SJSA1 (cell line): ENCODE results near the gene EEF1E1. TPM values are rescaled to one million over a fixed set of nuclear protein-coding genes. Genes with fewer than 3 reads are reported as not detected.

Experiments
- DNase-seq, 2 experiments: peaks; one replicate each; pipeline ENCODE4 v3.0.0-alpha.2; 2015 to 2020; ENCODE audit warnings: low spot score in 2 of 2, low read depth in 1 of 2
- H3K27ac ChIP-seq: fragments of 250-450 bp; sonication (Bioruptor Pico); 2 replicates; pipeline ENCODE4 v1.5.1; 2020; ENCODE audit warnings: mild to moderate bottlenecking, moderate library complexity
- H3K27me3 ChIP-seq: fragments of 250-450 bp; sonication (Bioruptor Pico); replicated peaks from 2 replicates; pipeline ENCODE4 v1.5.1; 2020; ENCODE audit warnings: mild to moderate bottlenecking, moderate library complexity
- H3K36me3 ChIP-seq: fragments of 250-450 bp; sonication (Bioruptor Pico); 2 replicates; pipeline ENCODE4 v1.5.1; 2020; ENCODE audit warnings: mild to moderate bottlenecking
- H3K4me1 ChIP-seq: fragments of 250-450 bp; sonication (Bioruptor Pico); replicated peaks from 2 replicates; pipeline ENCODE4 v1.6.1; 2021; ENCODE audit warnings: mild to moderate bottlenecking
- H3K4me3 ChIP-seq: fragments of 250-450 bp; sonication (Bioruptor Pico); 2 replicates; pipeline ENCODE4 v1.5.1; 2020; ENCODE audit warnings: mild to moderate bottlenecking
- H3K9me3 ChIP-seq: fragments of 250-450 bp; sonication (Bioruptor Pico); replicated peaks from 2 replicates; pipeline ENCODE4 v1.5.1; 2020; ENCODE audit warnings: mild to moderate bottlenecking
- total RNA-seq: library from RNA; depleted of rRNA; stranded (reverse); fragments of >200 nt; shearing (Covaris generic); gene quantifications from 2 replicates; pipeline ENCODE4 v1.2.3, GENCODE V29; 2014

Gene EEF1E1
- total RNA-seq, 1 experiment from 2014 or later, result 154 TPM

DNA sequence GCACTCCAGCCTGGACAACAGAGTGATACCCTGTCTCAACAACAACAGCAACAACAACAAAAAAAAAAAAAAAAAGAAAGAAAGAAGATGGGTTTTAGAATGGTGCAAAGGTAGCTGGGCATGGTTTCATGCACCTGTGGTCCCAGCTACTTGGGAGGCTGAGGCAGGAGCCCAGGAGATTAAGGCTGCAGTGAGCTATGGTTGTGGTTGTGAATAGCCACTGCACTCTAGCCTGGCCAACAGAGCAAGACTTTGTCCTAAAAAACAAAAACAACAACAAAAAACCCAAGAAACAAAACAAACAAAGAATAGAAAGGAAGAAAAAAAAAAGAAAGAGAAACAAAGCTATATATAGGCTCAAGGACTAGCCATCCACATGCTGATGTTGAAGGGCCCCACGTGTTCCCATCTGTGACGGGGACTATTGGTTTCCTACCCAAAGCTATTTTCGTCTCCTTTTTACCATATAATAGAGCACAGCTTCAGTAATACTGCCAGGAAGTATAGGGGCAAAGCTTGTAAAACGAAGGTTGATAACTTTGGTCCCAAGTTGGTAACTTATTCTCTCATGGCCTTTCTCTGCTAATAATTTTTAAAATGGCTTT is 7.9 kb upstream of the EEF1E1 start:
- DNase-seq, result no peak
- no peaks in the 10 kb centered on the region for H3K36me3 ChIP-seq
- H3K27ac ChIP-seq, result no peak overlapping the region
- peaks cover 16% of the 10 kb centered on the region for H3K4me1 ChIP-seq
- no peak overlapping the region for H3K4me3 ChIP-seq
- no peaks in the 10 kb centered on the region for H3K9me3 ChIP-seq
- H3K27me3 ChIP-seq, result 0 out of 2 replicates have a peak, but pooled peaks cover 4% of the 10 kb centered on the region

DNA sequence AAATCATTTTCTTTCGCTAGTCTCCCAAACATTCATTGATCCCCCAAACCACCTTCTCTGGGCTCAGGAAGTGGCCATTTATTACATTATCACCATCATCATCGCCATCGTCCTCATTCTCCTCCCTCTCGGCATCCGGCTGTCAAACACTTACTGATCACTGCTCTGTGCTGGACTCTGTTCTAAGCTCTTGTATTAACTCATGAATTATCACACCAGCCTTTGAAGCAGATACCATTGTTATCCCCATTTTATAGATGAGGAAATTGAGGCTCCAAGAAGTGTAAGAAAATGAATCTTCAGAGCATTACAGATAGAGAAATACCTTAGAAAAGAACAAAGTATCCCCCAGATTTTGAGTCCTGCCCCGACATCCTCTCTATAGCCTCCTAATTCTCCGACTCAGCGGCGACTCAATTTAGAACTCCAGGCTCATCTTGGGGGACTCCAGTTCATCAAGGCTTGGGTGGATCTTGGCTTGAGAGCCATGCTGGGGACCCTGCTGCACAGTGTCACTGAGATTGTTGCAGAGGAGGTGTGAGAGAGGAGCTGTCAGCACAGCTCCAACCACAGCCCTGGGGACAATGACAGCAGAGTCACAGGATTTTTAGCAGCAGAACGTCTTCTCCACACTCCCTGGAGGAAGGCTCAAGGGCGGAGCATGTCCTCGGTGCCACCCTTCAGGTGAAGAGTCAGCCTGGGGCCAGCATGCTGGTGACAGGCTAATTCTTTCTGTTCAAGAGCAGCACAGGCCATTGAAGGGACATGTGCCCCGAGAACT is 6.6 kb upstream of the EEF1E1 start:
- H3K27me3 ChIP-seq, result 0 out of 2 replicates have a peak, but pooled peaks cover 4% of the 10 kb centered on the region
- H3K27ac ChIP-seq, result peak overlapping the region; percentile 65
- H3K4me1 ChIP-seq, result peaks cover 16% of the 10 kb centered on the region
- no peak overlapping the region for H3K4me3 ChIP-seq
- H3K36me3 ChIP-seq, result no peaks in the 10 kb centered on the region
- DNase-seq, result no peak
- H3K9me3 ChIP-seq, result no peaks in the 10 kb centered on the region

DNA sequence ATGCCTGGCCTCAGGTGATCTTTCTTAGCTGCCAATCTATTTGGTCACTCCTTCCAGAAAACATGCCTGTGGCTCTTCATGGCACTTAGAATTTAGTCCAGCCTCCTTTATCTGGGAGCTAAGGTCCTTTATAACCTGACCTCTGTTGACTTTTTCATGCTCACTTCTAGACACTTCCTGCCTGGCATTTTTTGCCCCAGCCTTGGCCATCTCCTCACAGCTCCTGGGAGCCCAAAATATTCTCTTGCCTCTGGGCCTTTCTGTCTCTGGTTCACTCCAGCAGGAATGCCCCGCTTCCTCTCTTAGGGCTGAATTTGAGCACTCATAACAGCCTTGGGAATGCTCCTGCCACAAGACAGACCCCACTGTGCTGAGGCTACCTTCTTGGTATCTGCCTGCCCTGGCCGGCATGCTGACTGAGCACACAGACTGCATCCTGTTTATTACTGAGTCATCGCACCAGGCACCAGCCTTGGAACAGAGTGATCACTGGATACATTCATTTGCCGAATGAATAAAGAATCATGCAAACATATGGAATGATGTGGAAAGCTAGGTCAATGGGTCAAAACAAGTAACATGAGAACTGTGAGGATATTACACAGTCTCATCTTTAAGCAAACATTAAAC is 5.8 kb upstream of the EEF1E1 start:
- H3K4me3 ChIP-seq, result no peak overlapping the region
- H3K36me3 ChIP-seq, result no peaks in the 10 kb centered on the region
- no peaks in the 10 kb centered on the region for H3K9me3 ChIP-seq

DNA sequence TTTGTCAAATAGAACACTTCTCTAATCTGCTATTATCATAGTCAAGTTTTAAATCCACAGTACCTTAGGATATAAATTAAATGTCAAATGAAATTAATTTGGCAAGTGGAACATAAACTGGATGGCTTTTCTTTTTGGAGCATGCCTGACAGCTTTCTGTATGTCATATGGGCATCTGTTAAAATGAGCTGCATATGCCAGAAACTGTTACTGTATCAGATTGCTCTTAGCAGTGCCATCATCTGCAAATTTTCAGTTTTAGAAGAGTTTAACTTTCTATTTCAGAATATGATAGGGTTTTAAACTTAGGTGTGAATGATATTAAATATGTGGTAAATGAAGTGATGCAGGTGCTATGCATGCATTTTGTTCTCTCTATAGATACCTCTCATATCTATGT is 3.4 kb upstream of the EEF1E1 start:
- H3K4me1 ChIP-seq, result peaks cover 20% of the 10 kb centered on the region
- H3K36me3 ChIP-seq, result 0 out of 2 replicates have a peak, but pooled peaks cover 3% of the 10 kb centered on the region
- DNase-seq, result no peak
- no peaks in the 10 kb centered on the region for H3K9me3 ChIP-seq
- H3K4me3 ChIP-seq, result no peak overlapping the region
- no peaks in the 10 kb centered on the region for H3K27me3 ChIP-seq
- no peak overlapping the region for H3K27ac ChIP-seq

More for the DNA sequence above, 5.8 kb upstream of the EEF1E1 start:
- peak overlapping the region; percentile 65 for H3K27ac ChIP-seq
- 0 out of 2 replicates have a peak, but pooled peaks cover 2% of the 10 kb centered on the region for H3K27me3 ChIP-seq
- H3K4me1 ChIP-seq, result peaks cover 16% of the 10 kb centered on the region
- DNase-seq, result peak; percentile 82 to 90

DNA sequence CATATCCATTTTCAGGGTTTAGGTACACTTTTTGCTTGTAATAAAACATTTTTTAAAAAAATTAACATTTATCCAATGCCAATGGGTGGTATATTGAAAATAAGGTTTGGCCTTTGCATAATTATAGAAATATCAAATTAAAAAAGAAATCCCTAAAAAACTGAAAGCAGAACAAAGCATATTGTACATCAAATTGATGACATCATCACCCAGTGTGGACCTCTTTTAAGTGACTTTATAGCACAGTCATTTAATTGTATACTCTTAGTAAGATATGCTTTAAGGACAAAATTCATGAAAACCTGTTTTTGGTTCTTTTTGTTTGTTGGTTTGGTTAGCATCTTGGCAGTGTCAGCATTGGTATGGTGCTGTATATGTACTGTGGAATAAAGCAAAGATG is 1.4 kb upstream of the EEF1E1 start:
- Histone ChIP-seq H3K4me3 (no peak overlapping the region), H3K36me3 (peaks cover 18% of the 10 kb centered on the region), H3K4me1 (peaks cover 16% of the 10 kb centered on the region), H3K9me3 (no peaks in the 10 kb centered on the region), H3K27me3 (no peaks in the 10 kb centered on the region), H3K27ac (no peak overlapping the region)
- no peak for DNase-seq

DNA sequence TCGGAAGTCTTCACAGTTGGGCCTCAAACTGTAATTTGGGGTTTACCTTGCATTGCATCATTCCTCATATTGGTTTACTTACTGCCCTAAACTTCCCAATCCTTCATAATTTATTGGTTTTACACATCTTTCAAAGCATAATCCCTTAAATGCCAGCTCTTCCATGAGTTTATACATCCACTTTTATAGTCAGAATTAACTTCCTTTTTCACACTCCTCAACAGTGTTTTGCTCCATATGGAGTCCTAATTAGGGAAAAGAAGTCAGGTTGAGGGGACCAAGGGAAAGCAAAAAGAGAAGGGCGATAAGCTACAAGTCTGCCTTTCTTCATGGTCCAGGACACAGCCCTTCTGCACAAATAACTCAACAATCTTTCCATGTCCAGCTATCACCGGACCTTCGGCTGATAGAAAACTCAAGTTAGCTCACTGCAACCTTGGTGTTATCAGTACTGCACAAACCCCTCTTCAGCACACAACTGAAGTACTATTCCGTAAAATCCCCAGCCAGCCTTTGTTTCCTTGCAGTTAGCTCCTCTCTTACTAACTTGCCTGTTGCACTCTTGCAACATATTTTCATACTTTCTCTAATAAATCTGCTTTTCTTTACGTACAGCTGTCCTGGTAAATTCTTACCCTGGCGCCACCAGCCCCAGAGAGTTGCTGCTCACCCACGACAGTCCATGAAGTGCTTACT is 2.0 kb downstream of the EEF1E1 start:
- peaks cover 45% of the 10 kb centered on the region for H3K36me3 ChIP-seq
- no peaks in the 10 kb centered on the region for H3K9me3 ChIP-seq

DNA sequence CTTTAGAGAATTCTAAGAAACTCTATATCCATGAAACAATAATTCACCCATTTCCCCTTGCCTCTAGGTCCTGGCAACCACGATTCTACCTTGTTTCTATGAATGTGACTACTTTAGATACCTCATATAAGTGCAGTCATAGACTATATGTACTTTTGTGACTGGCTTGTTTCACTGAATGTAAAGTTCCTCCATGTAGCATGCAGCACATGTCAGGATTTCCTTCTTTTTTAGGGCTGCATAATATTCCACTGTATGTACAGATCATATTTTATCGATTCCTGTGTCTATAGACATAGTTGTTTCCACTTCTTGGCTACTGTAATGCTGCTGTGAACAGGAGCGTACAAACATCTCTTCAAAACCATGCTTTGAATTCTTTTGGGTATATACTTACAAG is 11.7 kb downstream of the EEF1E1 start:
- Histone ChIP-seq H3K27ac (no peak overlapping the region), H3K9me3 (no peaks in the 10 kb centered on the region; the same call in 1 of the 2 replicates), H3K4me1 (peaks cover 12% of the 10 kb centered on the region), H3K36me3 (peaks cover 67% of the 10 kb centered on the region), H3K27me3 (no peaks in the 10 kb centered on the region), H3K4me3 (no peak overlapping the region)
- no peak for DNase-seq

More for the DNA sequence above, 2.0 kb downstream of the EEF1E1 start:
- DNase-seq, result no peak
- peaks cover 4% of the 10 kb centered on the region; the same call in 1 of the 2 replicates for H3K4me1 ChIP-seq
- no peaks in the 10 kb centered on the region for H3K27me3 ChIP-seq
- H3K4me3 ChIP-seq, result no peak overlapping the region
- H3K27ac ChIP-seq, result no peak overlapping the region

DNA sequence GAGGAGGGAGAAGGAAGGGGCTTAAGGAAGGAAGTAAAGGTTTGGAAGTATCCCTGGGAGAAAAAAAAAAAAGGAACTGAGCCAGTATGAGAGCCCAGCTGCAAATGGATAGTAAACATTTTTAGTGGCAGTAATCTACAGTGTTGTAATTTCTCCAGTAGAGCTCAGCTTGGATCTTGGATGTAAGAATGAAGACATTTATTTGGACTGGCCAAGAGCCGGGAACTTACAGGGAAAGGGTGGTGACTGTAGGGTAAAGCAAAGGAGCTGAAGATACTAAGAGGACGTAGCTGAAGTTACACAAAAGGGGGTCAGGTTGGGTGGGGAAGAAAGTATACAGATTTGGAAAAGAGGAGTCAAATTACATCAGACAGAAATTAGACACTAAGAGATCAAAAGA is 13.5 kb downstream of the EEF1E1 start:
- H3K27me3 ChIP-seq, result no peaks in the 10 kb centered on the region
- peaks cover 28% of the 10 kb centered on the region for H3K4me1 ChIP-seq
- H3K27ac ChIP-seq, result no peak overlapping the region
- H3K4me3 ChIP-seq, result no peak overlapping the region
- peaks cover 51% of the 10 kb centered on the region for H3K36me3 ChIP-seq
- H3K9me3 ChIP-seq, result no peaks in the 10 kb centered on the region; the same call in 1 of the 2 replicates
- no peak for DNase-seq

DNA sequence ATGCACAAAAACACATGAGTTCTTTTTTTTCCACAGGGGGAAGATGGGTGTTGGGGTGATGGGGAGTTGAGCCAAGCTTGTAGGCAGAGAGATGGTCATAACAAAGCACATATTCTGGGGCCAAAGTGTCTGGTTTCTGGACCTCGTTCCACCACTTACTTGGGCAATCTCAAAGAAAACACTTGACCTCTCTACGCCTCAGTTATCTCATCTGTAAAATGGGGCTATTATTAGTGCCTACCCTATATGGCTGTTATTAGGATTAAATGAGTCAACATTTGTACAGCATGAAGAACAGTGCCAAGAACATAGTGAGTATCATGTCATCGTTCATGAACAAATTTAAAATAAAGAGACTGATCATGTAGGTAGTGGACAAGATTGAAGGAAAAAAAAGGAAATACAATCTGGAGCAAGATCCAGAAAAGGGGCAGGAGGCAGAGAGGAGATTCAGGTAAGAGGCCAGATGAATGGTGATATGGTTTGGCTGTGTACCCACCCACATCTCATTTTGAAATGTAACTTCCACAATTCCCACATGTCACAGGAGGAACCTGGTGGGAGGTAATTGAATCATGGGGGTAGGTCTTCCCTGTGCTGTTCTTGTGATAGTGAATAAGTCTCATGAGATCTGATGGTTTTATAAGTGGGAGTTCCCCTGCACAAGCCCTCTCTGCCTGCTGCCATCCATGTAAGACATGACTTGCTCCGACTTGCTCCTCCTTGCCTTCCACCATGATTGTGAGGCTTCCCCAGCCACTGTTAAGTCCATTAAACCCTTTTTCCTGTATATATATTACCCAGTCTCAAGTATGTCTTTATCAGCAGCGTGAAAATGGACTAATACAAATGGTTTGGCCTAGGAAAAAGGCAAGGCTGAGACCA is 14.2 kb downstream of the EEF1E1 start:
- no peak overlapping the region for H3K27ac ChIP-seq
- H3K36me3 ChIP-seq, result peaks cover 49% of the 10 kb centered on the region
- H3K27me3 ChIP-seq, result no peaks in the 10 kb centered on the region
- no peak overlapping the region for H3K4me3 ChIP-seq
- H3K4me1 ChIP-seq, result peaks cover 33% of the 10 kb centered on the region
- no peaks in the 10 kb centered on the region; the same call in 1 of the 2 replicates for H3K9me3 ChIP-seq
- no peak for DNase-seq

DNA sequence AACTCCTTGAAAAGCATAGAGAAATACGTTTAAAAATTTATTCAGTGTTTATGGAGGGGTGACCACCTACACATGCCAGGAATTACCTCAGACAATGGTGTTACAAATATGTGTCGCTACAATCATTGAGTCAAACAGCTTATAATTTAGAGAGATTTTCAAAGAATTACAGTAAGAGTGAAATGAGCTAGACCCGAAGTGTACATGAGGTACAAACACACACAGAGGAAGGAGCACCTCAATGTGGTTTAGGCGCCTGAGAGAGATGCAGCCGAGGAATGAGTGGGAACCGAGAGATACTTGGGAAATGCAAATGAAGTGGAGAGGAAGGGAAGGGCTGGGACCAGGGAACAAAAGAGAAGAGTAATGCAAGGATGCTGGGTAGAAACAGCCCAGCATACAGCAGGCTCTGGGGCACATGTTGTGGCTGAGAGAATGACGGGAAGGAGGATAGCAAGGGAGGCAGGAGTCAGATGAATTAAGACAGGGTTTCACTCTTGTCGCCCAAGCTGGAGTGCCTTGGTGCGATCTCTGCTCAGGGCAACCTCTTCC is 15.5 kb downstream of the EEF1E1 start:
- Histone ChIP-seq H3K4me3 (no peak overlapping the region), H3K27me3 (no peaks in the 10 kb centered on the region), H3K36me3 (peaks cover 49% of the 10 kb centered on the region), H3K4me1 (peaks cover 42% of the 10 kb centered on the region), H3K9me3 (no peaks in the 10 kb centered on the region; the same call in 1 of the 2 replicates), H3K27ac (peak overlapping the region; percentile 60; the same call in 1 of the 2 replicates)
- no peak for DNase-seq

DNA sequence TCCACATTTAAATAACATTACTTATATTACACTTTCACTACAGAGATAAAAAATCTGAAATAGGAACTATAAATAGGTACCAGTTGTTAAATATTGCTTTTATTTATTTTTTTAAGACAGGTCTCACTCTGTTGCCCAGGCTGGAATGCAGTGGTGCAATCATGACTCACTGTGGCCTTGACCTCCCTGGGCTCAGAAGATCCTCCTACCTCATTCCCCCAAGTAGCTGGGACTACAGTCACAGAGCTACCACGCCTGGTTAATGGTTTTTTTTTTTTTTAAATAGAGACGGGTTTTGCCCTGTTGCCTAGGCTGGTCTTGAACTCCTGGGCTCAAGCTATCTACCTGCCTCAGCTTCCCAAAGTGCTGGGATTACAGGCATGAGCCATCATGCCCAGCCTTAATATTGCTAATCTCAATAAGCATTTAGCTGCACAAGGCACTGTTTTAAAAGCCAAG is 17.3 kb downstream of the EEF1E1 start:
- H3K27ac ChIP-seq, result peak overlapping the region; percentile 93
- peak; percentile 69 to 83 for DNase-seq
- H3K36me3 ChIP-seq, result peaks cover 48% of the 10 kb centered on the region
- H3K4me1 ChIP-seq, result peaks cover 42% of the 10 kb centered on the region
- H3K27me3 ChIP-seq, result no peaks in the 10 kb centered on the region
- no peaks in the 10 kb centered on the region for H3K9me3 ChIP-seq
- no peak overlapping the region for H3K4me3 ChIP-seq

DNA sequence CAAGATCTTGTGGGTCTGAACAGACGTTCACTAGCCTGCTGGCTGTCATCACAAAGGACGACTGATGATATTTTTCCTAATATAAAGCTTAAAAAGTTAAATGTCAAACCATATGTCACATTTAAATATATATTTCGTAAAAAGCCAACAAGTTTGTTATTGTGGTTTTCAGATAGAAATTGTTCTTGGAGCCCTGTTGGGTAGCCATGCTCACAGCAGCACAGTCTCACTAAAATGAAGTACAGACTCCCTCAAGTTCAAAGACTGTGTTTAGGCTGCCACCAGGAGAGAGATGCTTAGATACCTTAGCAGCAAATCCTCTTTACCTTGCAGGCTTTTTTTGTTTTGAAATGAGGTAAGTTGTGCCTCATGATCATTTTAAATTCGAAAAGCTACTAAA is 17.8 kb downstream of the EEF1E1 start:
- Histone ChIP-seq H3K4me3 (no peak overlapping the region), H3K27me3 (no peaks in the 10 kb centered on the region), H3K4me1 (peaks cover 42% of the 10 kb centered on the region), H3K36me3 (peaks cover 47% of the 10 kb centered on the region), H3K27ac (peak overlapping the region; percentile 93), H3K9me3 (no peaks in the 10 kb centered on the region)
- DNase-seq, result no peak
